Glutamatergic neuron (in vitro differentiated cells): ENCODE data around the gene ERRFI1. TPM values are rescaled to one million over a fixed set of nuclear protein-coding genes. Genes with fewer than 3 reads are reported as not detected.

Experiments used
- DNase-seq: peaks from one replicate; pipeline ENCODE4 v3.0.0; 2022
- H3K27ac Mint-ChIP-seq: one replicate; pipeline ENCODE4 v1.8.0; 2020; ENCODE audit warnings: mild to moderate bottlenecking, mixed read lengths, inconsistent platforms; ENCODE audit not compliant: unreplicated experiment
- H3K27me3 Mint-ChIP-seq: one replicate; pipeline ENCODE4 v1.8.0; 2020; ENCODE audit warnings: mild to moderate bottlenecking, moderate library complexity, mixed read lengths, inconsistent platforms; ENCODE audit not compliant: unreplicated experiment
- H3K36me3 Mint-ChIP-seq: one replicate; pipeline ENCODE4 v1.8.0; 2020; ENCODE audit warnings: mild to moderate bottlenecking, mixed read lengths, inconsistent platforms; ENCODE audit not compliant: unreplicated experiment
- H3K4me1 Mint-ChIP-seq: one replicate; pipeline ENCODE4 v1.8.0; 2020; ENCODE audit warnings: mild to moderate bottlenecking, low read depth, mixed read lengths, inconsistent platforms; ENCODE audit not compliant: unreplicated experiment
- H3K4me3 Mint-ChIP-seq: one replicate; pipeline ENCODE4 v1.8.0; 2020; ENCODE audit warnings: mild to moderate bottlenecking, mixed read lengths, inconsistent platforms; ENCODE audit not compliant: unreplicated experiment
- H3K9me3 Mint-ChIP-seq: one replicate; pipeline ENCODE4 v1.8.0; 2020; ENCODE audit warnings: mild to moderate bottlenecking, moderate library complexity, mixed read lengths, inconsistent platforms; ENCODE audit not compliant: unreplicated experiment
- total RNA-seq: library from RNA; stranded (reverse); fragmentation: NEBNext Ultra II Directional; extraction: Animal tissue kit (Norgen Biotek cat#: 25700); gene quantifications from one replicate; pipeline ENCODE4 v1.2.1, GENCODE V29; 2021; ENCODE audit not compliant: unreplicated experiment
- TF ChIP-seq, protein P1 (sequence below): fragments of 200-600 bp; sonication (generic); IDR thresholded peaks from one replicate; pipeline ENCODE4 v1.5.0; 2021; ENCODE audit not compliant: partially characterized antibody, unreplicated experiment

The ERRFI1 gene
- total RNA-seq, 1 donor from 2014 or later, result 11.8 TPM

DNA sequence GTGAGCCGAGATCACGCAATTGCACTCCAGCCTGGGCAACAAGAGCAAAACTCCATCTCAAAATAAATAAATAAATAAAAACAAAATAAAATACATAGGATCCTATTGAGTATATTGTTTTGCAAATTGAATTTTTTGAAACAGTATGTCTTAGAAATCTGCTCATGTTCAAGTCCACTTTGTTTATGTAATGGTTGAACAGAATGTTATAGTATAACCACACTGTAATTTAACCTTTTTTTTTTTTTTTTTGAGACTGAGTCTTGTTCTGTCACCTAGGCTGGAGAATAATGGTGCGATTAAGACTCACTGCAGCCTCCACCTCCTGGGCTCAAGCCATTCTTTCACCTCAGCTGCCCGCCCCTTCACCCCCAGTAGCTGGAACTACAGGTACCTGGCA is 33.2 kb downstream of the ERRFI1 start:
- no peak for DNase-seq
- Mint-ChIP-seq H3K9me3 (peaks cover 6% of the 10 kb centered on the region), H3K27ac (no peak overlapping the region), H3K4me3 (no peak overlapping the region), H3K4me1 (no peaks in the 10 kb centered on the region), H3K36me3 (no peaks in the 10 kb centered on the region), H3K27me3 (peaks cover 2% of the 10 kb centered on the region)
- TF ChIP-seq, protein P1, sequence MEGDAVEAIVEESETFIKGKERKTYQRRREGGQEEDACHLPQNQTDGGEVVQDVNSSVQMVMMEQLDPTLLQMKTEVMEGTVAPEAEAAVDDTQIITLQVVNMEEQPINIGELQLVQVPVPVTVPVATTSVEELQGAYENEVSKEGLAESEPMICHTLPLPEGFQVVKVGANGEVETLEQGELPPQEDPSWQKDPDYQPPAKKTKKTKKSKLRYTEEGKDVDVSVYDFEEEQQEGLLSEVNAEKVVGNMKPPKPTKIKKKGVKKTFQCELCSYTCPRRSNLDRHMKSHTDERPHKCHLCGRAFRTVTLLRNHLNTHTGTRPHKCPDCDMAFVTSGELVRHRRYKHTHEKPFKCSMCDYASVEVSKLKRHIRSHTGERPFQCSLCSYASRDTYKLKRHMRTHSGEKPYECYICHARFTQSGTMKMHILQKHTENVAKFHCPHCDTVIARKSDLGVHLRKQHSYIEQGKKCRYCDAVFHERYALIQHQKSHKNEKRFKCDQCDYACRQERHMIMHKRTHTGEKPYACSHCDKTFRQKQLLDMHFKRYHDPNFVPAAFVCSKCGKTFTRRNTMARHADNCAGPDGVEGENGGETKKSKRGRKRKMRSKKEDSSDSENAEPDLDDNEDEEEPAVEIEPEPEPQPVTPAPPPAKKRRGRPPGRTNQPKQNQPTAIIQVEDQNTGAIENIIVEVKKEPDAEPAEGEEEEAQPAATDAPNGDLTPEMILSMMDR, result no peak

DNA sequence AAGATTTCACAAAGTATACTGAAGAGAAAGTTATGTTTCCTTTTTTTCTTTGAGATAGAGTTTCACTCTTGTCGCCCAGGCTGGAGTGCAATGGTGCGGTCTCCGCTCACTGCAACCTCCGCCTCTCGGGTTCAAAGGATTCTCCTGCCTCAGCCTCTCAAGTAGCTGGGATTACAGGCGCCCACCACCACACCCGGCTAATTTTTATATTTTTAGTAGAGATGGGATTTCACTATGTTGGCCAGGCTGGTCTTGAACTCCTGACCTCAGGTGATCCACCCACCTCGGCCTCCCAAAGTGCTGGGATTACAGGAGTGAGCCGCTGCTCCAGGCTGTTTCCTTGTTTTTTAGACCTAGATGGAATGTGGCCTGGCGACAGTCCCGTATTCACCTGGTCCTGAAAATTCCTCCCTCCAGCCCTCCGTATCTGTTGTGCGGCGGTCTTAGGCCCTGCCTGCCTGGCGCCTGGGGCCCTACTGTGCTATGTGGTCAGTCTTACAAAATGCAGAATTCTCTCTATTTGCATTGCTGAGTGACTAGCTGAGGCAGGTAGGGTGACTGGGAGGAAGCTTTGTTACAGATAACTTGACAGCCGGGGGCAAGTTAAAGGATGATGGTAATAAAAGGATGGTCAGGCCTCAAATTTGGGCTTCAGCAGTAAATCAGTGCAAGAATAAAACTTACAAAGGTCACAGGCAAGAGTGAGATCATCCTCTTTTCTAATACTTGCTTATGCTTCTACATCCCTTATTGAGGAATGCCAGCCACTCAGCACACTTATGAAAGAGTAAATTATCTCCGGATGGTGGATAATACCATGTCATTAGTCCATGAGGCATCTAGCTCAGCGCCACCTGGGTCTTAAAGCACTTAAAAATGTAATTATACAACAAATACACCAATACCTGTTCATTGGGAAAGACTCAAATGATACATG is 34.3 kb downstream of the ERRFI1 start:
- no peak for DNase-seq
- H3K27me3 Mint-ChIP-seq, result peaks cover 2% of the 10 kb centered on the region
- no peak overlapping the region for H3K27ac Mint-ChIP-seq
- no peaks in the 10 kb centered on the region for H3K36me3 Mint-ChIP-seq
- no peaks in the 10 kb centered on the region for H3K4me1 Mint-ChIP-seq
- no peak overlapping the region for H3K4me3 Mint-ChIP-seq
- TF ChIP-seq, protein P1, result no peak
- peaks cover 4% of the 10 kb centered on the region for H3K9me3 Mint-ChIP-seq

DNA sequence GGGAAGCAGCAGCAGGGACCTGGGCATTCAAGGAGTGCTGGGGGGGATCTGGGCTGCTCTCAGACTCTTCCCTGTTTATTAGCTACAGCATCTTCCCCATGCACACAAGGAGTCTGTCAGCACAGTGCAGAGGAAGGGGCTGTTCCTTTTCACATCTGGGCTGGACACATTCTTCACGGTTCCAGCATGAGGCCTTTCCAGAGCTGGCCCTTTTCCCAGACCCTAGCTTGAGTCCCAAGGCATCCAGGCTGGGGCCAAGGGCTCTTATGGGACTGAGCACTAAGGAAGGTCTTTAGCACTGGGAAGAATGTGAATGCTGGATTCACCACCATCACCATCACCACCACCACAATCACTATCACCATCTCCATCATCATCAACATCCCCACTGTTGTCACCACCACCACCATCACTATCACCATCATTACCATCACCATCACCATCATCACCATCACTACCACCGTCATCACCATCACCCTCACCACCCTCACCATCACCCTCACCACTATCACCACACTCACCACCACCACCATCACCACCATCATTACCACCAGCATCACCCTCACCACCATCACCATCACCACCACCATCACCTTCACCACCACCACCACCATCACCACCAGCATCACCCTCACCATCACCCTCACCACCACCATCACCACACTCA is 36.2 kb downstream of the ERRFI1 start:
- Mint-ChIP-seq H3K9me3 (peaks cover 4% of the 10 kb centered on the region), H3K36me3 (no peaks in the 10 kb centered on the region), H3K27ac (no peak overlapping the region), H3K4me1 (no peaks in the 10 kb centered on the region), H3K4me3 (no peak overlapping the region), H3K27me3 (peaks cover 2% of the 10 kb centered on the region)
- DNase-seq, result no peak
- TF ChIP-seq, protein P1, result no peak

DNA sequence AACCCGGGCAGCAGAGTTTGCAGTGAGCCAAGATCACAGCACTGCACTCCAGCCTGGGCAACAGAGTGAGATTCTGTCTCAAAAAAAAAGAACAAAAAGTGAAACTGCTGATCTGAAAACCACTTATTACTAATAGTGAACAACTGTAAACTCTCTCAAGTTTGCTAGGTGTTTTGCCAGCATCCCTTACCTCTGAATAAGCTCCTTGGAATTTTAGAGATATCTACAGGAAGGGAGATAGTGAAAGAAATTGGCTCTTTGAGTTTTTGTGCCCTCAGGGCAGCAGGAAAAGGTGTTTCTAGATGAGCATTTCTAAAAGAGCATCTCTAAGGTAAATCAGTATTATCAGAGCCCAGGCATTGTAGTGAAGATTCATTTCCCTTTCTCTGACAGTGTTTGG is 37.5 kb downstream of the ERRFI1 start:
- Mint-ChIP-seq H3K36me3 (no peaks in the 10 kb centered on the region), H3K27me3 (peaks cover 2% of the 10 kb centered on the region), H3K27ac (no peak overlapping the region), H3K4me3 (no peak overlapping the region), H3K9me3 (peaks cover 3% of the 10 kb centered on the region), H3K4me1 (no peaks in the 10 kb centered on the region)
- no peak for DNase-seq
- TF ChIP-seq, protein P1, result no peak

DNA sequence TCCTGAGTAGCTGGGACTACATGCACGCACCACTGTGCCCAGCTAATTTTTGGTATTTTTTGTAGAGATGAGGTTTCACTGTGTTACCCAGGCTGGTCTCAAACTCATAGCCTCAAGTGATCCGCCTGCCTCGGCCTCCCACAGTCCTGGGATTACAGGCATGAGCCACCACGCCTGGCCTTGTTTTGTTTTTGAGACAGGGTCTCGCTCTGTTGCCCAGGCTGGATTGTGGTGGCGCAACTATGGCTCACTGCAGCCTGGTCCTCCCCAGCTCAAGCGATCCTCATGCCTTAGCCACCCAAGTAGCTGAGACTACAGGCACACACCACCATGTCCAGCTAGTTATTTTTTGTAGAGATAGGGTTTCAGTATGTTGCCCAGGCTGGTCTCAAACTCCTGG is 38.6 kb downstream of the ERRFI1 start:
- TF ChIP-seq, protein P1, result no peak
- Mint-ChIP-seq H3K27me3 (peaks cover 2% of the 10 kb centered on the region), H3K9me3 (peaks cover 3% of the 10 kb centered on the region), H3K4me1 (no peaks in the 10 kb centered on the region), H3K4me3 (no peak overlapping the region), H3K36me3 (no peaks in the 10 kb centered on the region), H3K27ac (no peak overlapping the region)
- no peak for DNase-seq
